Measurements from ENCODE around the gene ZBTB8OS. TPM values are rescaled to one million over a fixed set of nuclear protein-coding genes. Genes with fewer than 3 reads are reported as not detected.

Gene ZBTB8OS
- total and polyA plus RNA-seq, 4 donors: 12.3 to 33.8 (median 16.7) TPM

- no peak for DNase-seq (ENCODE audit: low spot score)
- no peak overlapping the region for H3K9ac ChIP-seq (ENCODE audit: low read depth in 1 of 2, low read length in 2 of 2)
- H3K9me3 ChIP-seq (ENCODE audit: control insufficient read depth in 4 of 4, low read length in 3 of 4): no peaks in the 10 kb centered on the region
- H3K36me3 ChIP-seq (ENCODE audit: control insufficient read depth in 4 of 4, insufficient read depth in 3 of 4, low read depth in 1 of 4, low read length in 3 of 4): peaks cover 0 to 7% (median 3%) of the 10 kb centered on the region in 4 donors
- 96% methylated on average over 2 of the region's 2 CpGs for WGBS
- no peaks in the 10 kb centered on the region for H3K27me3 ChIP-seq (ENCODE audit: control insufficient read depth in 4 of 4, insufficient read depth in 4 of 4, low read length in 3 of 4)
- no peak overlapping the region for H3K27ac ChIP-seq (ENCODE audit: low read depth in 1 of 2, low read length in 2 of 2)
- H3K4me1 ChIP-seq (ENCODE audit: control insufficient read depth in 4 of 4, insufficient read depth in 4 of 4, low read length in 3 of 4): no peaks in the 10 kb centered on the region
- no peak overlapping the region for H3K4me3 ChIP-seq (ENCODE audit: low read depth in 1 of 3, low read length in 3 of 3)
- TF ChIP-seq HNF4A (conservative IDR thresholded peaks at IDR 0.05): no peak
- TF ChIP-seq MAX (IDR thresholded peaks at IDR 0.05): no peak
- TF ChIP-seq SP1 (IDR thresholded peaks at IDR 0.05): no peak
These were observed 28.1 kb downstream of the ZBTB8OS start for GRCh38 chr1:32622205-32622604.

- WGBS: 83% methylated on average over 5 of the region's 5 CpGs
- H3K9ac ChIP-seq (ENCODE audit: low read depth in 1 of 2, low read length in 2 of 2): no peak overlapping the region
- DNase-seq (ENCODE audit: low spot score): no peak
- H3K9me3 ChIP-seq (ENCODE audit: control insufficient read depth in 4 of 4, low read length in 3 of 4): no peaks in the 10 kb centered on the region
- no peak overlapping the region for H3K4me3 ChIP-seq (ENCODE audit: low read depth in 1 of 3, low read length in 3 of 3)
- TF ChIP-seq ZBTB33 (IDR thresholded peaks at IDR 0.05) (no peak), HNF4A (conservative IDR thresholded peaks at IDR 0.05) (no peak), CTCF (IDR thresholded peaks at IDR 0.05; ENCODE audit: low read depth, low read length, missing input control) (no peak), RAD21 (IDR thresholded peaks at IDR 0.05) (peak; percentile 32 to 35)
- no peaks in the 10 kb centered on the region for H3K4me1 ChIP-seq (ENCODE audit: control insufficient read depth in 4 of 4, insufficient read depth in 4 of 4, low read length in 3 of 4)
- no peak overlapping the region for H3K27ac ChIP-seq (ENCODE audit: low read depth in 1 of 2, low read length in 2 of 2)
- H3K27me3 ChIP-seq (ENCODE audit: control insufficient read depth in 4 of 4, insufficient read depth in 4 of 4, low read length in 3 of 4): no peaks in the 10 kb centered on the region
- peaks cover 0 to 2% (median 0%) of the 10 kb centered on the region in 4 donors for H3K36me3 ChIP-seq (ENCODE audit: control insufficient read depth in 4 of 4, insufficient read depth in 3 of 4, low read depth in 1 of 4, low read length in 3 of 4)
These were observed 30.5 kb downstream of the ZBTB8OS start for GRCh38 chr1:32619701-32620485.

- 97% methylated on average over 5 of the region's 5 CpGs for WGBS
- no peak overlapping the region for H3K9ac ChIP-seq (ENCODE audit: low read depth in 1 of 2, low read length in 2 of 2)
- DNase-seq (ENCODE audit: low spot score): no peak
These were observed 31.6 kb downstream of the ZBTB8OS start for GRCh38 chr1:32618673-32619221.

More at GRCh38 chr1:32618673-32619221, 31.6 kb downstream of the ZBTB8OS start:
- Histone ChIP-seq H3K27me3 (ENCODE audit: control insufficient read depth in 4 of 4, insufficient read depth in 4 of 4, low read length in 3 of 4) (no peaks in the 10 kb centered on the region), H3K4me3 (ENCODE audit: low read depth in 1 of 3, low read length in 3 of 3) (no peak overlapping the region), H3K9me3 (ENCODE audit: control insufficient read depth in 4 of 4, low read length in 3 of 4) (no peaks in the 10 kb centered on the region), H3K27ac (ENCODE audit: low read depth in 1 of 2, low read length in 2 of 2) (no peak overlapping the region), H3K4me1 (ENCODE audit: control insufficient read depth in 4 of 4, insufficient read depth in 4 of 4, low read length in 3 of 4) (no peaks in the 10 kb centered on the region), H3K36me3 (ENCODE audit: control insufficient read depth in 4 of 4, insufficient read depth in 3 of 4, low read depth in 1 of 4, low read length in 3 of 4) (peaks cover 0 to 2% (median 0%) of the 10 kb centered on the region in 4 donors)
- TF ChIP-seq REST (IDR thresholded peaks at IDR 0.05) (no peak), FOXA1 (IDR thresholded peaks at IDR 0.05) (no peak)
